ENCODE measurements around the gene APOBEC3B.
A peak's percentile ranks its signal among the peaks of the same experiment; 100 is the strongest.
"Not testable (repeated sequence)": the region's sequence is repeated elsewhere in the genome, so short reads cannot be mapped to it uniquely, and the experiment has no call there.

Gene APOBEC3B

GRCh38 chr22:38943201-38943600 is 38.9 kb upstream of the APOBEC3B start:
- DNase-seq (ENCODE audit: extremely low read depth, insufficient read length), result no peak
- H3K27me3 ChIP-seq (replicated peaks; ENCODE audit: control insufficient read depth, insufficient read depth, low read length), result no peaks in the 10 kb centered on the region
- TF ChIP-seq, protein P1, sequence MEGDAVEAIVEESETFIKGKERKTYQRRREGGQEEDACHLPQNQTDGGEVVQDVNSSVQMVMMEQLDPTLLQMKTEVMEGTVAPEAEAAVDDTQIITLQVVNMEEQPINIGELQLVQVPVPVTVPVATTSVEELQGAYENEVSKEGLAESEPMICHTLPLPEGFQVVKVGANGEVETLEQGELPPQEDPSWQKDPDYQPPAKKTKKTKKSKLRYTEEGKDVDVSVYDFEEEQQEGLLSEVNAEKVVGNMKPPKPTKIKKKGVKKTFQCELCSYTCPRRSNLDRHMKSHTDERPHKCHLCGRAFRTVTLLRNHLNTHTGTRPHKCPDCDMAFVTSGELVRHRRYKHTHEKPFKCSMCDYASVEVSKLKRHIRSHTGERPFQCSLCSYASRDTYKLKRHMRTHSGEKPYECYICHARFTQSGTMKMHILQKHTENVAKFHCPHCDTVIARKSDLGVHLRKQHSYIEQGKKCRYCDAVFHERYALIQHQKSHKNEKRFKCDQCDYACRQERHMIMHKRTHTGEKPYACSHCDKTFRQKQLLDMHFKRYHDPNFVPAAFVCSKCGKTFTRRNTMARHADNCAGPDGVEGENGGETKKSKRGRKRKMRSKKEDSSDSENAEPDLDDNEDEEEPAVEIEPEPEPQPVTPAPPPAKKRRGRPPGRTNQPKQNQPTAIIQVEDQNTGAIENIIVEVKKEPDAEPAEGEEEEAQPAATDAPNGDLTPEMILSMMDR (IDR thresholded peaks at IDR 0.05; ENCODE audit: insufficient read depth, low read length, poor library complexity, severe bottlenecking), result peak; percentile 32
- H3K36me3 ChIP-seq (ENCODE audit: control insufficient read depth, insufficient read depth, low read length), result no peaks in the 10 kb centered on the region
- no peak overlapping the region for H3K4me3 ChIP-seq (replicated peaks; ENCODE audit: low read depth, low read length)

DNA sequence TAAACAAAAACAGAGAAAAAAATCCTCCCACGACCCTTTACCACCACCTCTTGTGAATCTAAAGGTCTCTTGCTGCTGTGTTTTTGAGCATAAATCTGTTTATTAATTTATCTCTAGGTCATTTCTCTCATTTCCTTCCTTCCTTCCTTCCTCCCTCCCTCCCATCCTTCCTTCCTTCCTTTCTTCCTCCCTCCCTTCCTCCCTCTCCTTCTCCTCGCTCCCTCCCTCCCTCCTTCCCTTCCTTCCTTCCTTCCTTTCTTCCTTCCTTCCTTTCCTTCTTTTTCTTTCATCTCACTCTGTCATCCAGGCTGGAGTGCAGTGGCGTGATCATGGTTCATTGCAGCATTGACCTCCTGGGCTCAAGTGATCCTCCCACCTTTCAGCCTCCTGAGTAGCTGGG is 38.3 kb upstream of the APOBEC3B start:
- TF ChIP-seq, protein P1 (IDR thresholded peaks at IDR 0.05; ENCODE audit: insufficient read depth, low read length, poor library complexity, severe bottlenecking), result no peak
- H3K27me3 ChIP-seq (replicated peaks; ENCODE audit: control insufficient read depth, insufficient read depth, low read length), result no peaks in the 10 kb centered on the region
- no peak for DNase-seq (ENCODE audit: extremely low read depth, insufficient read length)

DNA sequence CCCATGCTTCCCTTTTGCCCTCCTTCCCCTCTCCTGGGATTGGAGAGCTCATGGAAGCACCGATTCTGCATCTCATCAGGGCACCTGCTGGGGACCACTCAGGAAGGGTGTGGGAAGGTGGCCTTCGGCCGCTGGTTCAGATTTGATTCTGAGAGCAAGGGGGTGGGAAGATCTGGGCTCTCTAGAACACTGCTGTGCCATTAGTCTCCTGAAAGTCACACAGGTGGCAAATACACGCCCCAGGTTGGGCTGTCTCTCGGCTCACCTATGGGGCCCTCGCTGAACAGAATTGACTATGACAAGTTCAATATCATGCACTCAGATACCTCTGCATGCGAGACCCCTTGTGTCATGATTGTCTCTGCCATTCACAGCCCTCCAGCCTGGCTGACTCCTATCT is 37.5 kb upstream of the APOBEC3B start:
- Histone ChIP-seq H3K27me3 (replicated peaks; ENCODE audit: control insufficient read depth, insufficient read depth, low read length) (no peaks in the 10 kb centered on the region), H3K4me3 (replicated peaks; ENCODE audit: low read depth, low read length) (no peak overlapping the region), H3K36me3 (ENCODE audit: control insufficient read depth, insufficient read depth, low read length) (no peaks in the 10 kb centered on the region)
- DNase-seq (ENCODE audit: extremely low read depth, insufficient read length), result no peak
- TF ChIP-seq, protein P1 (IDR thresholded peaks at IDR 0.05; ENCODE audit: insufficient read depth, low read length, poor library complexity, severe bottlenecking), result no peak

More for the DNA sequence above, 38.3 kb upstream of the APOBEC3B start:
- Histone ChIP-seq H3K4me3 (replicated peaks; ENCODE audit: low read depth, low read length) (no peak overlapping the region), H3K36me3 (ENCODE audit: control insufficient read depth, insufficient read depth, low read length) (no peaks in the 10 kb centered on the region)

DNA sequence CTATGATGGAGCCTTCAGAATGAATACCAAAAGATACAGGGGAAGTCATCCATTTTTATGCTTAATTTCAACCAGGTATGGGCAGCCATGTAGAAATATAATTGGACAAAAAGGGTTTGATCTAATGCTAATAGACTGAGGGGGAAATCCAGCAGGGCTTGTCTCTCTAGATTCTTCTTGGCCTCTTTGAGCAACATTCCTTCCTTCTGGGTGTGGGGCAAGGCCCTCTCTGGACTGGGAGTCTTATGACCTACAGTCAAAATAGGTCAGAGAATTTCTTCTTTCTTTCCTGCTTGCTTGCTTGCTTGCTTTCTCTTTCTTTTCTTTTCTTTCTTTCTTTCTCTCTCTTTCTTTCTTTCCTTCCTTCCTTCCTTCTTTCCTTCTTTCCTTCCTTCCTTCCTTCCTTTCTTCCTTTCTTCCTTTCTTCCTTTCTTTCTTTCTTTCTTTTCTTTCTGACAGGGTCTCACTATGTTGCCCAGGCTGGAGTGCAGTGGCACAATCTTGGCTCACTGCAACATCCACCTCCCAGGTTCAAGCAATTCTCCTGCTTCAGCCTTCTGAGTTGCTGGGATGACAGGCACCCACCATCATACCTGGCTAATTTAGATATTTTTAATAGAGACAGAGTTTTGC is 36.3 kb upstream of the APOBEC3B start:
- H3K36me3 ChIP-seq (ENCODE audit: control insufficient read depth, insufficient read depth, low read length); H3K4me3 ChIP-seq (replicated peaks; ENCODE audit: low read depth, low read length); H3K27me3 ChIP-seq (replicated peaks; ENCODE audit: control insufficient read depth, insufficient read depth, low read length); DNase-seq (ENCODE audit: extremely low read depth, insufficient read length): not testable (repeated sequence)

DNA sequence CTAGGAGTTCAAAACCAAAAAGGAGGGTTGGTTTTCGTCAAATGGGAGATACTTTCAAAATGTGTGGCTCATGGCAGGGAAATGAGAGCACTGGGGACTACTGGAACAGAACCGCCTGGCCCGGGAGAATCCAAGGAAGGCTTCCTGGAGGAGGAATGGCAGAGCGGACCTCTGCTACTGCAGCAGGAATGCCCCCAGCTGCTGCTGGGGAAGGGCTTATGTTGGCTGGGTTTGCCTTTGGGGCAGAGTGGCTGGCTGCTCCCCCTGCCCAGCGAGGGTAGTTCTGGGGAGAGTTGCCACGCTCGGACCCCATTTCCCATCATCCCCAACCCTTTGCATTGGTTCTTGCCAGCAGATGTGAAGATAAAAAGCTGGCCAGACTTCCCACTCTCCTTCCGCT is 35.4 kb upstream of the APOBEC3B start:
- no peak for DNase-seq (ENCODE audit: extremely low read depth, insufficient read length)
- no peak overlapping the region for H3K4me3 ChIP-seq (replicated peaks; ENCODE audit: low read depth, low read length)
- H3K27me3 ChIP-seq (replicated peaks; ENCODE audit: control insufficient read depth, insufficient read depth, low read length), result no peaks in the 10 kb centered on the region
- H3K36me3 ChIP-seq (ENCODE audit: control insufficient read depth, insufficient read depth, low read length), result no peaks in the 10 kb centered on the region
- TF ChIP-seq, protein P1 (IDR thresholded peaks at IDR 0.05; ENCODE audit: insufficient read depth, low read length, poor library complexity, severe bottlenecking), result no peak

DNA sequence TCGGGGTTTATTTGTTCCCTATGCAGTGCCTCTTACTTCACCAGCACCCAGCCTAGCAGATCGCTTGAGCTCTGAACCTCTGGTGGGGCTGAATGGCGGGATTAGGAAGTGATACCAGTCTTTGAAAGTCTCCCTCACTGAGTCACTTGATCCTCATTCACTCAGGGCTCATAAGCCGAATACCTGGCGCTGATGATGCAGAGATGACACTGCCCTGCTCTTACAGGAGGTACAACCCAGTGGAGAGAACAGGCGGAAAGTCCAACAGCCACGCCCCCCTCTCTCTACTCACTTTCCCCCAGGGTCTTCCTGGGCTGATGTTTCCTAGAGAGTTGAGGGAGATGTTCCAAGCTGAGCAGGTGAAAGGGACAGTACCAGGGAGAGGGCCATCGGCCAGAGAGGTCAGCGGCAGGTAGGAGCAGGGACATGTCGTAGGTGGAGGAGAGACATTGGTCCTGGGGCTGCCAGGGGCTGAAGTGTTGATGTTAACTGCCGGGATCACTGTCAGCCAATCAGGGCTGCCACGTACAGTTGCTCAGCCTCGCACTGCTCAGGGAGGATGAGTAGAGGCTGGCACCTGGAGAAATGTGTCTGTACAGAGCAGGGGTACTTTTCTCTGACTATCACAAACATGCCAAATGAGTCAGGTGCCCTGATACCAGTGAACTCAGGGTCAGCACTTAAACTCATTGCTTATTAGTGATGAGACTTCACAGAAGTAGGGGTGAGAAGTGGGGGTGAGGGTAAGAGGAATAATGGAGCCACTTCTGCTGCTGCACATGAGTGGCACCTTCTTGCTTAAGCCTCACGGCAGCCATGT is 34.6 kb upstream of the APOBEC3B start:
- DNase-seq (ENCODE audit: extremely low read depth, insufficient read length), result no peak
- no peaks in the 10 kb centered on the region for H3K27me3 ChIP-seq (replicated peaks; ENCODE audit: control insufficient read depth, insufficient read depth, low read length)
- H3K4me3 ChIP-seq (replicated peaks; ENCODE audit: low read depth, low read length), result no peak overlapping the region
- no peaks in the 10 kb centered on the region for H3K36me3 ChIP-seq (ENCODE audit: control insufficient read depth, insufficient read depth, low read length)
- TF ChIP-seq, protein P1 (IDR thresholded peaks at IDR 0.05; ENCODE audit: insufficient read depth, low read length, poor library complexity, severe bottlenecking), result no peak

Measured in GM06990 (cell line).